ENCODE data around the gene IWS1.
"Not testable (repeated sequence)": the region's sequence is repeated elsewhere in the genome, so short reads cannot be mapped to it uniquely, and the experiment has no call there.

Gene IWS1

GRCh38 chr2:127526132-127527000 lies at the start of gene IWS1:
Gene IWS1 (minus strand): TSS chr2:127526489. CDS start chr2:127526208, 281 bp downstream.
- DNase-seq: peak; percentile 86 to 94 (median 92)

- DNase-seq: no peak
Measured at GRCh38 chr2:127575941-127576432, 49.7 kb upstream of the IWS1 start.

GRCh38 chr2:127575185-127575765 lies 49.0 kb upstream of the IWS1 start:
- DNase-seq: peak in 1 of 6 experiments; percentile 22

GRCh38 chr2:127574656-127575055 lies 48.4 kb upstream of the IWS1 start:
- no peak for DNase-seq

- DNase-seq: no peak
Measured at GRCh38 chr2:127573771-127574170, 47.5 kb upstream of the IWS1 start.

GRCh38 chr2:127573298-127573697 lies 47.0 kb upstream of the IWS1 start:
- DNase-seq: no peak

GRCh38 chr2:127572841-127573240 lies 46.6 kb upstream of the IWS1 start:
- no peak for DNase-seq

GRCh38 chr2:127572352-127572751 lies 46.1 kb upstream of the IWS1 start:
- DNase-seq: not testable (repeated sequence)

- DNase-seq: no peak
Measured at GRCh38 chr2:127570282-127571250, 44.3 kb upstream of the IWS1 start.

- DNase-seq: no peak
Measured at GRCh38 chr2:127569666-127570065, 43.4 kb upstream of the IWS1 start.

- DNase-seq: no peak
Measured at GRCh38 chr2:127568128-127568527, 41.8 kb upstream of the IWS1 start.

- no peak for DNase-seq
Measured at GRCh38 chr2:127567351-127567854, 41.1 kb upstream of the IWS1 start.

- DNase-seq: no peak
Measured at GRCh38 chr2:127566576-127566975, 40.3 kb upstream of the IWS1 start.

- no peak for DNase-seq
Measured at GRCh38 chr2:127566139-127566417, 39.8 kb upstream of the IWS1 start.

GRCh38 chr2:127565261-127566138 lies 39.2 kb upstream of the IWS1 start:
- no peak for DNase-seq

GRCh38 chr2:127564429-127565260 lies 38.4 kb upstream of the IWS1 start:
- DNase-seq: no peak

- DNase-seq: no peak
Measured at GRCh38 chr2:127563458-127564428, 37.5 kb upstream of the IWS1 start.

- DNase-seq: no peak
Measured at GRCh38 chr2:127562936-127563335, 36.6 kb upstream of the IWS1 start.

GRCh38 chr2:127561371-127561770 lies 35.1 kb upstream of the IWS1 start:
- DNase-seq: no peak

- DNase-seq: no peak
Measured at GRCh38 chr2:127560931-127561280, 34.6 kb upstream of the IWS1 start.
